AG04449 (cell line): ENCODE data around the gene ZNF195.

Source experiments
- CTCF ChIA-PET: fragments of 350-600 bp; formaldehyde crosslinking; extraction: SDS; loops from one replicate; lab custom pipeline; 2021; ENCODE audit warnings: antibody characterized with exemption; lab: Yijun Ruan, JAX
- POLR2A ChIA-PET: fragments of 400-600, 350-600 bp; formaldehyde crosslinking; extraction: SDS; loops from one replicate; lab custom pipeline; 2020; ENCODE audit warnings: antibody characterized with exemption, inconsistent platforms; lab: Yijun Ruan, JAX
- DNase-seq: peaks from one replicate; pipeline ENCODE4 v3.0.0-alpha.2; 2010; ENCODE audit warnings: low read depth, low spot score
- H3K4me3 ChIP-seq: 2 replicates; pipeline ENCODE4 v1.5.1; 2011; ENCODE audit warnings: low read depth, mild to moderate bottlenecking, control low read depth, low read length
- TF ChIP-seq, protein P1 (sequence below): IDR thresholded peaks from one replicate; pipeline ENCODE4 v1.5.1; 2011; ENCODE audit warnings: mild to moderate bottlenecking, moderate library complexity, low read length, control low read depth, inconsistent platforms; ENCODE audit not compliant: insufficient read depth; ENCODE audit errors: missing control alignments

ZNF195 gene

DNA sequence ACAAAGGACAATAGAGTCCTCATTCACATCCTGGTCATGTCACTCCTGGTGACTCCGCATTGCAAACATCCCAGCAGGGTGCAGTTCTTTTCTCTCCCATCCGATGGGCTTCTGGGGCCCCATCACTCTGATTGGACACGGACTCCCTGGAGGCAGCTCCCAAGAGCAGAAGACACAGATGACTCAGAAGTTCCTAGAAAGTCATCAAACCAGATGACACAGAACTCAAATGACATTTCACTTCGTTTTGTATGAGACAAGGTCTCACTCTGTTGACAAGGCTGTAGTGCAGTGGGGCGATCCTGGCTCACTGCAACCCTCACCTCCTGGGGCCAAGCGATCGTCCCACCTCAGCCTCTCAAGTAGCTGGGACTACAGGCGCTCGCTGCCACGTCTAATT, 33.2 kb downstream of the ZNF195 start:
- TF ChIP-seq, protein P1, sequence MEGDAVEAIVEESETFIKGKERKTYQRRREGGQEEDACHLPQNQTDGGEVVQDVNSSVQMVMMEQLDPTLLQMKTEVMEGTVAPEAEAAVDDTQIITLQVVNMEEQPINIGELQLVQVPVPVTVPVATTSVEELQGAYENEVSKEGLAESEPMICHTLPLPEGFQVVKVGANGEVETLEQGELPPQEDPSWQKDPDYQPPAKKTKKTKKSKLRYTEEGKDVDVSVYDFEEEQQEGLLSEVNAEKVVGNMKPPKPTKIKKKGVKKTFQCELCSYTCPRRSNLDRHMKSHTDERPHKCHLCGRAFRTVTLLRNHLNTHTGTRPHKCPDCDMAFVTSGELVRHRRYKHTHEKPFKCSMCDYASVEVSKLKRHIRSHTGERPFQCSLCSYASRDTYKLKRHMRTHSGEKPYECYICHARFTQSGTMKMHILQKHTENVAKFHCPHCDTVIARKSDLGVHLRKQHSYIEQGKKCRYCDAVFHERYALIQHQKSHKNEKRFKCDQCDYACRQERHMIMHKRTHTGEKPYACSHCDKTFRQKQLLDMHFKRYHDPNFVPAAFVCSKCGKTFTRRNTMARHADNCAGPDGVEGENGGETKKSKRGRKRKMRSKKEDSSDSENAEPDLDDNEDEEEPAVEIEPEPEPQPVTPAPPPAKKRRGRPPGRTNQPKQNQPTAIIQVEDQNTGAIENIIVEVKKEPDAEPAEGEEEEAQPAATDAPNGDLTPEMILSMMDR: no peak
- no peak for DNase-seq
- CTCF ChIA-PET: no interaction called here
- POLR2A ChIA-PET: no interaction called here
- H3K4me3 ChIP-seq: no peak overlapping the region

- CTCF ChIA-PET: no interaction called here
- no peak for DNase-seq
- POLR2A ChIA-PET: no interaction called here
- no peak overlapping the region for H3K4me3 ChIP-seq
- TF ChIP-seq, protein P1: no peak
Measured at GRCh38 chr11:3344327-3345174, 34.4 kb downstream of the ZNF195 start.

GRCh38 chr11:3342709-3343108, 36.2 kb downstream of the ZNF195 start:
- no peak overlapping the region for H3K4me3 ChIP-seq
- POLR2A ChIA-PET: no interaction called here
- TF ChIP-seq, protein P1: no peak
- CTCF ChIA-PET: interaction anchor here (0.6 to 3.1 kb wide), 2 partner anchors 10 to 180 kb away, joined by 3 to 14 read pairs; no protein-coding TSS in a partner anchor
- no peak for DNase-seq

DNA sequence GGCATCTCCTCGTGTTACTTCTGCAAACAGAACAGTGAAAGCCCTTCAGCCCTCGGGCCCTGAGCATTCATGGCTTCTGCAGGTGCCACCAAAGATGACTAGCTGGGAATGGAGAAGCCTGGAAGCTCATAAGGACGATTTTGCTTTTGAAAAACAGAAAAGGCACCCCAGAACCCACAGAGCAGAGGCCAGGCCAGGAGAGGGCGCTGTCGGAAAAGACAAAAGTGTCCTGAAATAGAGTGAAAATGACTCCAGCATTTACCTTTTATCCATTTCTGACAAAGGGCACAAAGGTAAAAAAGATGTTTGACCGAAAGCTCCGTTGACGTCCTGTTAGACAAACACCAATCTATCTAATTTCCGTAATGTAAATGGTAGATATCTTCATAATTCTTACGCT, 37.6 kb downstream of the ZNF195 start:
- no peak overlapping the region for H3K4me3 ChIP-seq
- POLR2A ChIA-PET: no interaction called here
- no peak for DNase-seq
- CTCF ChIA-PET: interaction anchor here (1.2 to 3.1 kb wide), 5 partner anchors 11 to 69 kb away, joined by 3 to 21 read pairs (median 4); no protein-coding TSS in a partner anchor
- TF ChIP-seq, protein P1: peak; percentile 21

- peak; percentile 52 for DNase-seq
- no peak overlapping the region for H3K4me3 ChIP-seq
- POLR2A ChIA-PET: no interaction called here
- TF ChIP-seq, protein P1: no peak
- CTCF ChIA-PET: interaction anchor here (1.4 to 3.1 kb wide), 4 partner anchors 13 to 256 kb away, joined by 3 to 21 read pairs (median 9); no protein-coding TSS in a partner anchor
Measured at GRCh38 chr11:3340025-3340424, 38.9 kb downstream of the ZNF195 start.

GRCh38 chr11:3339340-3339624, 39.7 kb downstream of the ZNF195 start:
- TF ChIP-seq, protein P1: no peak
- ChIA-PET CTCF (interaction anchor here (1.5 to 3.0 kb wide), 2 partner anchors 69 to 255 kb away, joined by 3 to 21 read pairs; no protein-coding TSS in a partner anchor), POLR2A (no interaction called here)
- no peak for DNase-seq
- no peak overlapping the region for H3K4me3 ChIP-seq
